ENCODE results near the gene SMIM38. TPM values are rescaled to one million over a fixed set of nuclear protein-coding genes. Genes with fewer than 3 reads are reported as not detected.

The SMIM38 gene
- total and polyA plus RNA-seq, 7 donors = 0.03 to 0.54 (median 0.10) TPM; not detected in 1

GRCh38 chr11:69160296-69161116 is 4.8 kb downstream of the SMIM38 start:
- ATAC-seq = no peak
- H3K27ac ChIP-seq = no peak overlapping the region
- intact Hi-C loops (cut with DNase I) = no loop called here
- no peaks in the 10 kb centered on the region for H3K36me3 ChIP-seq (ENCODE audit: insufficient read depth in 1 of 2, low read depth in 1 of 2)
- no peak for TF ChIP-seq CTCF (IDR thresholded peaks at IDR 0.05)
- WGBS, 3 donors = 74 to 77% (median 77%) methylated on average over 15 of the region's 15 CpGs
- no peaks in the 10 kb centered on the region for H3K9me3 ChIP-seq
- H3K4me1 ChIP-seq = no peaks in the 10 kb centered on the region
- H3K27me3 ChIP-seq (ENCODE audit: insufficient read depth in 3 of 3, low read length in 2 of 3) = peaks cover 0 to 18% (median 9%) of the 10 kb centered on the region in 3 donors
- no peak for DNase-seq
- H3K4me3 ChIP-seq = no peak overlapping the region

DNA sequence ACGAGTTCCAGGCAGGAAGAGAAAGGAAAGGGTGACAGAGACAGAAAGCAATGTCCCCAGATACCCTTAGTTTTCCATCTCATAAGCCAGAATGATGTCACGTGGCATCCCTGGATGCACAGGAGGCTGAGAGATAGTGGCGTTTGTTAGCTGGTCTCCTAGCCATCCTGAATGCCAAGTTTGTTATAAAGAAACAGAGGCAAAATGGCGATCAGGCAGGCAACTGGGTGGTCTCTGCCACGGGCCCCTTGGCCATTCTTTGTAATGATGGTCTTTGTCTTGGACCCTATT is 5.3 kb downstream of the SMIM38 start:
- no peak for DNase-seq
- peaks cover under 1% of the 10 kb centered on the region for H3K4me1 ChIP-seq
- H3K27me3 ChIP-seq (ENCODE audit: insufficient read depth in 3 of 3, low read length in 2 of 3) = peaks cover 0 to 18% (median 6%) of the 10 kb centered on the region in 3 donors
- WGBS, 3 donors = 38 to 48% (median 46%) methylated on average over 5 of the region's 5 CpGs
- no peaks in the 10 kb centered on the region for H3K36me3 ChIP-seq (ENCODE audit: insufficient read depth in 1 of 2, low read depth in 1 of 2)
- ATAC-seq = no peak
- H3K27ac ChIP-seq = no peak overlapping the region
- no peaks in the 10 kb centered on the region for H3K9me3 ChIP-seq
- no peak for TF ChIP-seq CTCF (IDR thresholded peaks at IDR 0.05)
- H3K4me3 ChIP-seq = no peak overlapping the region
- intact Hi-C loops (cut with DNase I) = no loop called here

DNA sequence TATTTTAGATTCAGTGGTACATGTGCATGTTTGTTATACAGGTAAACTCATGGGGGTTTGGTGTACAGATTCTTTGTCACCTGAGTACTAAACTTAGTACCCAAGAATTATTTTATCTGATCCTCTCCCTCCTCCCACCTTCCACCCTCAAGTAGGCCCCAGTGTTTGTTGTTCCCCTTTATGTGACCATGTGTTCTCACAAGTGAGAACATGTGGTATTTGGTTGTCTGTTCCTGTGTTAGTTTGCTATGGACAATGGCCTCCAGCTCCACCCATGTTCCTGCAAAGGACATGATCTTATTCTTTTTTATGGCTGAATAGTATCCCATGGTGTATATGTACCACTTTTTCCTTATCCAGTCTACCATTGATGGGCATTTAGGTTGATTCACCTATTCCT is 6.8 kb downstream of the SMIM38 start:
- Histone ChIP-seq H3K36me3 (ENCODE audit: insufficient read depth in 1 of 2, low read depth in 1 of 2) (no peaks in the 10 kb centered on the region), H3K4me1 (peaks cover 4% of the 10 kb centered on the region), H3K9me3 (no peaks in the 10 kb centered on the region), H3K27me3 (ENCODE audit: insufficient read depth in 3 of 3, low read length in 2 of 3) (peaks cover 0 to 11% (median 6%) of the 10 kb centered on the region in 3 donors), H3K27ac (no peak overlapping the region), H3K4me3 (no peak overlapping the region)
- ATAC-seq (no peak), DNase-seq (no peak)
- TF ChIP-seq CTCF (IDR thresholded peaks at IDR 0.05) = no peak
- intact Hi-C loops (cut with DNase I) = no loop called here

- 96 to 100% (median 97%) methylated on average over 1 of the region's 1 CpG for WGBS, 3 donors
- Histone ChIP-seq H3K27me3 (ENCODE audit: insufficient read depth in 3 of 3, low read length in 2 of 3) (peaks cover 0 to 3% (median 0%) of the 10 kb centered on the region in 3 donors), H3K36me3 (ENCODE audit: insufficient read depth in 1 of 2, low read depth in 1 of 2) (no peaks in the 10 kb centered on the region), H3K4me3 (no peak overlapping the region), H3K9me3 (no peaks in the 10 kb centered on the region), H3K27ac (no peak overlapping the region), H3K4me1 (peaks cover 4% of the 10 kb centered on the region)
- DNase-seq (no peak), ATAC-seq (no peak)
- no peak for TF ChIP-seq CTCF (IDR thresholded peaks at IDR 0.05)
- intact Hi-C loops (cut with DNase I) = no loop called here
These were observed 8.1 kb downstream of the SMIM38 start for GRCh38 chr11:69163842-69164241.

DNA sequence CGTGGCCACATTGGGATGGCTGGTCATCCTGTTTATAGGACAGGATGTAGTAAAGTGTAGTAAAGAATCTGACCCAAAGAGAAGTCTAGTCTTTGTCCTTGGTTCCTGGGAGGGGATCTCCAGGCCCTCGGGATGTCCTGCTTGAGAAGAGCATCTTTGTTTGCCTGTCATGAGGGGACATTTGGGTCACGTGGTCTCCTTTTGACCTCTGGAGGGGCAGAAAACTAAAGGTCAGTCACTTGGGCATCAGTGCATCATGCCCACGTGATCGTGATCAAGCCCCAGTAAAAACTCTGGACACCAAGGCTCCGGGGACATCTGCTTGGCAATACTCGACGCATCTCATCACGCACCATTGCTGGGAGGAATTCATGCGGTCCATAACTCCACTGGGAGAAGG is 9.1 kb downstream of the SMIM38 start:
- no peak for TF ChIP-seq CTCF (IDR thresholded peaks at IDR 0.05)
- ATAC-seq = no peak
- 74 to 82% (median 75%) methylated on average over 10 of the region's 10 CpGs for WGBS, 3 donors

More for the DNA sequence above, 9.1 kb downstream of the SMIM38 start:
- H3K27me3 ChIP-seq (ENCODE audit: insufficient read depth in 3 of 3, low read length in 2 of 3) = peaks cover 0 to 3% (median 2%) of the 10 kb centered on the region in 3 donors
- no peaks in the 10 kb centered on the region for H3K9me3 ChIP-seq
- no peak for DNase-seq
- H3K4me1 ChIP-seq = peaks cover 4% of the 10 kb centered on the region
- H3K4me3 ChIP-seq = no peak overlapping the region
- H3K27ac ChIP-seq = no peak overlapping the region
- intact Hi-C loops (cut with DNase I) = no loop called here
- H3K36me3 ChIP-seq (ENCODE audit: insufficient read depth in 1 of 2, low read depth in 1 of 2) = no peaks in the 10 kb centered on the region
